K562 (cell line): Measurements from ENCODE around the gene FIS1. TPM values are rescaled to one million over a fixed set of nuclear protein-coding genes. Genes with fewer than 3 reads are reported as not detected.

Experiments used
- CBX3 ChIP-seq, 2 experiments: IDR thresholded peaks; 1 replicate in 1 of 2; 2 replicates in 1 of 2; pipeline ENCODE4 v1.6.1; 2012; ENCODE audit warnings: inconsistent platforms in 2 of 2, low read length in 2 of 2, borderline replicate concordance in 1 of 2, control low read depth in 1 of 2
- CHD1 ChIP-seq: fragments of 200-600 bp; sonication (generic); IDR thresholded peaks from one replicate; pipeline ENCODE4 v1.6.1; 2012; ENCODE audit warnings: mild to moderate bottlenecking, moderate library complexity, low read length, inconsistent platforms
- COPS2 ChIP-seq: fragments of 450-650 bp; conservative IDR thresholded peaks from 2 replicates; pipeline ENCODE4 v1.6.1; 2016; ENCODE audit warnings: mild to moderate bottlenecking, moderate library complexity
- CXXC5 ChIP-seq: fragments of 250-450 bp; sonication (Bioruptor Pico); IDR thresholded peaks from 2 replicates; pipeline ENCODE4 v1.8.0; 2022; ENCODE audit warnings: inconsistent platforms, mild to moderate bottlenecking, moderate library complexity
- DACH1 ChIP-seq: fragments of 450-650 bp; IDR thresholded peaks from 2 replicates; pipeline ENCODE4 v1.6.1; 2018; ENCODE audit not compliant: partially characterized antibody
- EGR1 ChIP-seq: fragments of 450-650 bp; conservative IDR thresholded peaks from 2 replicates; pipeline ENCODE4 v1.6.1; 2017; ENCODE audit warnings: mild to moderate bottlenecking
- KAT8 ChIP-seq: fragments of 450-650 bp; IDR thresholded peaks from 2 replicates; pipeline ENCODE4 v1.6.1; 2016; ENCODE audit warnings: low read depth, mild to moderate bottlenecking
- KDM2B ChIP-seq: fragments of 250-450 bp; sonication (Bioruptor Pico); IDR thresholded peaks from 2 replicates; pipeline ENCODE4 v1.8.0; 2021; ENCODE audit warnings: mild to moderate bottlenecking, moderate library complexity
- PHB2 ChIP-seq: fragments of 450-650 bp; IDR thresholded peaks from 2 replicates; pipeline ENCODE4 v1.6.1; 2017; ENCODE audit warnings: low read depth
- POLR2A ChIP-seq: fragments of 450-650 bp; conservative IDR thresholded peaks from 2 replicates; pipeline ENCODE4 v1.6.1; 2016
- RUNX1 ChIP-seq: sonication (generic); IDR thresholded peaks from 2 replicates; pipeline ENCODE4 v1.6.1; 2016; ENCODE audit warnings: antibody characterized with exemption, low read depth
- SMARCA4 ChIP-seq: fragments of 450-650 bp; IDR thresholded peaks from 2 replicates; pipeline ENCODE4 v1.6.1; 2016
- SMARCA5 ChIP-seq: fragments of 450-650 bp; IDR thresholded peaks from 2 replicates; pipeline ENCODE4 v1.6.1; 2016
- SPI1 ChIP-seq: IDR thresholded peaks from 2 replicates; pipeline ENCODE4 v1.6.1; 2011; ENCODE audit warnings: low read depth, low read length, control low read depth, borderline replicate concordance
- TARDBP ChIP-seq: fragments of 450-650 bp; IDR thresholded peaks from 2 replicates; pipeline ENCODE4 v1.6.1; 2016
- TCF7 ChIP-seq: sonication (generic); IDR thresholded peaks from 2 replicates; pipeline ENCODE4 v1.6.1; 2016; ENCODE audit warnings: antibody characterized with exemption, borderline replicate concordance
- ZKSCAN1 ChIP-seq: fragments of 150-350 bp; IDR thresholded peaks from 2 replicates; pipeline ENCODE4 v1.6.1; 2016; ENCODE audit warnings: low read depth, low read length
- ZNF23 ChIP-seq: fragments of 250-450 bp; sonication (Bioruptor Pico); IDR thresholded peaks from 2 replicates; pipeline ENCODE4 v1.4.0; 2020; ENCODE audit warnings: mild to moderate bottlenecking
- ZNF696 ChIP-seq: fragments of 250-450 bp; sonication (Bioruptor Pico); conservative IDR thresholded peaks from 2 replicates; pipeline ENCODE4 v1.4.0; 2020; ENCODE audit warnings: mild to moderate bottlenecking, moderate library complexity
- ZNF766 ChIP-seq: fragments of 200-800 bp; sonication (Bioruptor generic); conservative IDR thresholded peaks from 2 replicates; pipeline ENCODE4 v1.6.1; 2016; ENCODE audit warnings: missing genetic modification characterization, missing compliant biosample characterization
- polyA plus RNA-seq, 8 experiments: library from polyadenylated mRNA; depleted of rRNA in 4 of 8; stranded (reverse) in 5 of 8; unstranded in 3 of 8; fragments of >200 nt; fragmentation: Nextera tagmentation in 2 of 8; fragmentation: Illumina TruSeq in 1 of 8; extraction: Ambion mirVana in 2 of 8; extraction: Trizol in 1 of 8; gene quantifications; 2 replicates each; pipeline versions ENCODE4 v1.2.1 to v1.2.3, GENCODE V29; 2011 to 2014; ENCODE audit warnings: inconsistent platforms in 1 of 8, missing spikeins in 1 of 8
- total RNA-seq, 7 experiments: library from RNA; depleted of rRNA in 6 of 7; stranded (reverse); fragments of >200 nt in 6 of 7; fragmentation: Illumina TruSeq in 2 of 7; extraction: Trizol in 2 of 7; gene quantifications; 2 replicates each; pipeline versions ENCODE4 v1.2.1 to v1.2.3, GENCODE V29; 2011 to 2021; ENCODE audit warnings: low replicate concordance in 1 of 7
- TF ChIP-seq, protein P1 (sequence below): sonication (generic); formaldehyde crosslinking; IDR thresholded peaks from 2 replicates; pipeline ENCODE4 v1.8.0; 2022; ENCODE audit warnings: mild to moderate bottlenecking, missing genetic modification reagents, borderline replicate concordance

Gene FIS1
- total and polyA plus RNA-seq, 9 of the 15 experiments (the other 6 are each of a cell fraction or from before 2014, with no cell fraction given): 86.0 to 257 (median 144) TPM

DNA sequence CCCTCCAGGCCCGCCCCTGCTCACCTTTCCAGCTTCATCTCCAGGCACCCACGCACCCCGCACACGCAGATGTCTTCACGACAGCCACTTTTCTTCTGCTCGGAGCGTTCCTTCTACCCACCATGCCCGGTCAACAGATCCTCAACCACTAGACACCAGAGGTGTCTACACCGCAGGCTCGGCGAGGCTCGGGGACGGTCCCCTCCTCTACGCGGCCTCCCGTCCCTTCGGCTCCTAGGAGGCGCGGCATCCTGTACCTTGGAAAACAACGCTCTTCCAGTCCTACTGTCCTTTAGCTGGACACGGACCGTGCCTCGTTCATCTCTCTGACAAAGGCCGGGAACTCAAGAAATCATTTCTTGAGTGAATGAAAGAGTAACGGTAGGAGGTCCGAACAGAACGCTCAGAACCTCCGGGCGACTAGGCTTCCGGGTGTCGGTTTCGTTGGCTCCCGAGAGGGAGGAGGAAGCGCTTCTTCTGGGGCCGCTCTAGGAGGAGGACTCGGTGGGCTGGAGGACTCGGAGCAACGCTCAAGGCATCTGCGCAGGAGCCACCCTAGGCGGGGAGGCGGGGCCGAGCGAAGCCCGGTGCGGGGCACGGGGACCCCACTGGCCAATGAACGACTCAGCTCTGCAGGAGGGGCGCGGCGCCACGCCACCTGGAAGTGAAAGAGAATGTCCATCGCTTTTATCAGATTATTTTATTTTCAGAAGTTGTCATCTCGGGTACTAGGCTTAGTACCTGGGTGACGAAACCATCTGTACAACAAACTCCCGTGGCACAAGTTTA lies 7.2 kb upstream of the FIS1 start (continued):
- TF ChIP-seq CXXC5 (CRISPR knock-in tag): peak; percentile 83
- no peak for TF ChIP-seq ZNF766 (CRISPR knock-in tag)
- no peak for TF ChIP-seq CHD1
- no peak for TF ChIP-seq SMARCA5
- TF ChIP-seq POLR2A: peak; percentile 92
- TF ChIP-seq COPS2: no peak
- 0 out of 2 replicates have a peak, but pooled peaks have one; percentile 48 for TF ChIP-seq ZKSCAN1
- TF ChIP-seq EGR1: peak; percentile 69
- 0 out of 2 replicates have a peak, but pooled peaks have one; percentile 18 for TF ChIP-seq KDM2B (CRISPR knock-in tag)
- TF ChIP-seq SPI1: peak; percentile 61
- no peak for TF ChIP-seq PHB2
- TF ChIP-seq TARDBP: no peak
- no peak for TF ChIP-seq KAT8
- TF ChIP-seq DACH1: no peak
- TF ChIP-seq, protein P1, sequence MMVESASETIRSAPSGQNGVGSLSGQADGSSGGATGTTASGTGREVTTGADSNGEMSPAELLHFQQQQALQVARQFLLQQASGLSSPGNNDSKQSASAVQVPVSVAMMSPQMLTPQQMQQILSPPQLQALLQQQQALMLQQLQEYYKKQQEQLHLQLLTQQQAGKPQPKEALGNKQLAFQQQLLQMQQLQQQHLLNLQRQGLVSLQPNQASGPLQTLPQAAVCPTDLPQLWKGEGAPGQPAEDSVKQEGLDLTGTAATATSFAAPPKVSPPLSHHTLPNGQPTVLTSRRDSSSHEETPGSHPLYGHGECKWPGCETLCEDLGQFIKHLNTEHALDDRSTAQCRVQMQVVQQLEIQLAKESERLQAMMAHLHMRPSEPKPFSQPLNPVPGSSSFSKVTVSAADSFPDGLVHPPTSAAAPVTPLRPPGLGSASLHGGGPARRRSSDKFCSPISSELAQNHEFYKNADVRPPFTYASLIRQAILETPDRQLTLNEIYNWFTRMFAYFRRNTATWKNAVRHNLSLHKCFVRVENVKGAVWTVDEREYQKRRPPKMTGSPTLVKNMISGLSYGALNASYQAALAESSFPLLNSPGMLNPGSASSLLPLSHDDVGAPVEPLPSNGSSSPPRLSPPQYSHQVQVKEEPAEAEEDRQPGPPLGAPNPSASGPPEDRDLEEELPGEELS (CRISPR knock-in tag): no peak
- TF ChIP-seq ZNF696 (CRISPR knock-in tag): no peak
- TF ChIP-seq RUNX1: 0 out of 2 replicates have a peak, but pooled peaks have one; percentile 54
- TF ChIP-seq TCF7: no peak; the same call in 1 of the 2 replicates
- no peak for TF ChIP-seq ZNF23
- TF ChIP-seq SMARCA4: peak; percentile 66
- no peak; a peak in 2 of 3 replicates for TF ChIP-seq CBX3 (IDR thresholded peaks at IDR 0.05; ENCODE audit: borderline replicate concordance in 1 of 2, low read length in 2 of 2)
